Osteocyte (in vitro differentiated cells): ENCODE results near the gene SERPINB10. TPM values are rescaled to one million over a fixed set of nuclear protein-coding genes. Genes with fewer than 3 reads are reported as not detected.
A peak's percentile ranks its signal among the peaks of the same experiment; 100 is the strongest.

ENCODE experiments used
- DNase-seq: peaks from one replicate; pipeline ENCODE4 v3.0.0; 2021; ENCODE audit warnings: mixed read lengths; ENCODE audit not compliant: unreplicated experiment; ENCODE audit errors: extremely low spot score
- H3K27ac Mint-ChIP-seq: one replicate; pipeline ENCODE4 v1.8.0; 2021; ENCODE audit warnings: mild to moderate bottlenecking, mixed read lengths; ENCODE audit not compliant: unreplicated experiment
- H3K27me3 Mint-ChIP-seq: one replicate; pipeline ENCODE4 v1.8.0; 2021; ENCODE audit warnings: mixed read lengths; ENCODE audit not compliant: unreplicated experiment
- H3K36me3 Mint-ChIP-seq: one replicate; pipeline ENCODE4 v1.8.0; 2021; ENCODE audit warnings: mixed read lengths; ENCODE audit not compliant: unreplicated experiment
- H3K4me1 Mint-ChIP-seq: one replicate; pipeline ENCODE4 v1.8.0; 2021; ENCODE audit warnings: mixed read lengths; ENCODE audit not compliant: unreplicated experiment
- H3K4me3 Mint-ChIP-seq: one replicate; pipeline ENCODE4 v1.8.0; 2021; ENCODE audit warnings: mild to moderate bottlenecking, moderate library complexity, mixed read lengths; ENCODE audit not compliant: unreplicated experiment
- H3K9me3 Mint-ChIP-seq: one replicate; pipeline ENCODE4 v1.8.0; 2021; ENCODE audit warnings: mixed read lengths; ENCODE audit not compliant: unreplicated experiment
- CTCF ChIP-seq: fragments of 200-600 bp; sonication (generic); IDR thresholded peaks from 2 replicates; pipeline ENCODE4 v1.5.0; 2021; ENCODE audit warnings: antibody characterized with exemption, mild to moderate bottlenecking, moderate library complexity
- total RNA-seq: library from RNA; stranded (reverse); gene quantifications from 2 replicates; pipeline ENCODE4 v1.2.1, GENCODE V29; 2021

SERPINB10 gene
- total RNA-seq, 1 donor from 2014 or later = not detected

GRCh38 chr18:63889626-63890025 lies 18.1 kb upstream of the SERPINB10 start:
- no peak for TF ChIP-seq CTCF
- H3K27ac Mint-ChIP-seq = no peak overlapping the region
- no peak overlapping the region for H3K4me3 Mint-ChIP-seq
- no peaks in the 10 kb centered on the region for H3K36me3 Mint-ChIP-seq
- no peaks in the 10 kb centered on the region for H3K4me1 Mint-ChIP-seq
- H3K9me3 Mint-ChIP-seq = no peaks in the 10 kb centered on the region
- H3K27me3 Mint-ChIP-seq = peaks cover 9% of the 10 kb centered on the region
- no peak for DNase-seq

GRCh38 chr18:63890237-63890949 lies 17.4 kb upstream of the SERPINB10 start:
- Mint-ChIP-seq H3K4me3 (no peak overlapping the region), H3K4me1 (no peaks in the 10 kb centered on the region), H3K27me3 (peaks cover 12% of the 10 kb centered on the region), H3K36me3 (no peaks in the 10 kb centered on the region), H3K9me3 (no peaks in the 10 kb centered on the region), H3K27ac (no peak overlapping the region)
- TF ChIP-seq CTCF = no peak
- DNase-seq = no peak

- peak; percentile 21 for TF ChIP-seq CTCF
- Mint-ChIP-seq H3K27me3 (peaks cover 13% of the 10 kb centered on the region), H3K4me1 (no peaks in the 10 kb centered on the region), H3K36me3 (no peaks in the 10 kb centered on the region), H3K27ac (no peak overlapping the region), H3K4me3 (no peak overlapping the region), H3K9me3 (no peaks in the 10 kb centered on the region)
- no peak for DNase-seq
Measured at GRCh38 chr18:63890950-63891304, 16.8 kb upstream of the SERPINB10 start.

GRCh38 chr18:63892566-63892965 lies 15.2 kb upstream of the SERPINB10 start:
- no peaks in the 10 kb centered on the region for H3K4me1 Mint-ChIP-seq
- no peak overlapping the region for H3K27ac Mint-ChIP-seq
- TF ChIP-seq CTCF = no peak
- no peak for DNase-seq
- H3K36me3 Mint-ChIP-seq = no peaks in the 10 kb centered on the region
- H3K9me3 Mint-ChIP-seq = no peaks in the 10 kb centered on the region
- H3K27me3 Mint-ChIP-seq = peaks cover 8% of the 10 kb centered on the region
- H3K4me3 Mint-ChIP-seq = no peak overlapping the region

- Mint-ChIP-seq H3K9me3 (no peaks in the 10 kb centered on the region), H3K27me3 (peaks cover 9% of the 10 kb centered on the region), H3K27ac (no peak overlapping the region), H3K4me3 (no peak overlapping the region), H3K4me1 (no peaks in the 10 kb centered on the region), H3K36me3 (no peaks in the 10 kb centered on the region)
- DNase-seq = no peak
- TF ChIP-seq CTCF = no peak
Measured at GRCh38 chr18:63894106-63894772, 13.5 kb upstream of the SERPINB10 start.
